CD4-positive, alpha-beta T cell (primary cell): ENCODE results near the gene CTLA4. TPM values are rescaled to one million over a fixed set of nuclear protein-coding genes. Genes with fewer than 3 reads are reported as not detected.
A peak's percentile ranks its signal among the peaks of the same experiment; 100 is the strongest.

ENCODE experiments used
- ATAC-seq: fragments of 200-7000 bp; cut with Tn5 transposase; one replicate; pipeline ENCODE4 v1.10.0; 2022; ENCODE audit warnings: mild to moderate bottlenecking; ENCODE audit not compliant: poor library complexity
- CTCF ChIA-PET: fragments of 350-600 bp; sonication (Branson Sonifier 250); formaldehyde crosslinking; loops from one replicate; lab custom pipeline; 2021; ENCODE audit warnings: antibody characterized with exemption, inconsistent platforms; lab: Charles Lee
- POLR2A ChIA-PET: fragments of 350-600 bp; sonication (Branson Sonifier 250); formaldehyde crosslinking; loops from one replicate; lab custom pipeline; 2021; ENCODE audit warnings: antibody characterized with exemption, inconsistent platforms; lab: Charles Lee
- DNase-seq, 14 experiments: peaks; one replicate each; pipeline ENCODE4 v3.0.0-alpha.2; 2013 to 2020; ENCODE audit warnings: mixed read lengths in 2 of 14
- H3K27ac ChIP-seq, 2 donors: one replicate each; pipeline versions ENCODE4 v1.5.1 to v1.7.0; 2013; ENCODE audit warnings: low read length in 2 of 2, low read depth in 1 of 2, mild to moderate bottlenecking in 1 of 2
- H3K27me3 ChIP-seq, 2 experiments: 1 replicate in 1 of 2; 2 replicates in 1 of 2; pipeline versions ENCODE4 v1.6.1 to v1.7.0; 2013; ENCODE audit warnings: low read length in 2 of 2, control low read depth in 1 of 2, mild to moderate bottlenecking in 1 of 2, moderate library complexity in 1 of 2; ENCODE audit not compliant: insufficient read depth in 2 of 2, control insufficient read depth in 1 of 2
- H3K36me3 ChIP-seq: one replicate; pipeline ENCODE4 v1.6.1; 2013; ENCODE audit warnings: low read length, control low read depth; ENCODE audit not compliant: insufficient read depth
- H3K4me1 ChIP-seq: one replicate; pipeline ENCODE4 v1.6.1; 2013; ENCODE audit warnings: low read length, control low read depth; ENCODE audit not compliant: insufficient read depth
- H3K4me3 ChIP-seq: one replicate; pipeline ENCODE4 v1.5.1; 2013; ENCODE audit warnings: mild to moderate bottlenecking, low read length, moderate library complexity
- H3K9me3 ChIP-seq, 2 experiments: 1 replicate in 1 of 2; 2 replicates in 1 of 2; pipeline versions ENCODE4 v1.6.1 to v1.7.0; 2013; ENCODE audit warnings: low read length in 2 of 2, mild to moderate bottlenecking in 2 of 2, control low read depth in 1 of 2, moderate library complexity in 1 of 2; ENCODE audit not compliant: control insufficient read depth in 1 of 2, insufficient read depth in 1 of 2
- H3K27ac Mint-ChIP-seq: one replicate; pipeline ENCODE4 v1.8.0; 2020; ENCODE audit warnings: mixed read lengths
- H3K27me3 Mint-ChIP-seq: one replicate; pipeline ENCODE4 v1.8.0; 2021; ENCODE audit warnings: mixed read lengths
- H3K36me3 Mint-ChIP-seq: one replicate; pipeline ENCODE4 v1.8.0; 2021; ENCODE audit warnings: low read depth, mixed read lengths
- H3K4me1 Mint-ChIP-seq: one replicate; pipeline ENCODE4 v1.8.0; 2021; ENCODE audit warnings: low read depth, mixed read lengths
- H3K4me3 Mint-ChIP-seq: one replicate; pipeline ENCODE4 v1.8.0; 2020; ENCODE audit warnings: mild to moderate bottlenecking, mixed read lengths
- H3K9me3 Mint-ChIP-seq: one replicate; pipeline ENCODE4 v1.8.0; 2020; ENCODE audit warnings: mixed read lengths
- CTCF ChIP-seq: fragments of 200-600 bp; IDR thresholded peaks from one replicate; pipeline ENCODE4 v1.8.0; 2022; ENCODE audit warnings: antibody characterized with exemption, mild to moderate bottlenecking
- intact Hi-C, 2 experiments: fragments of 100-400 bp; cut with DNase I in 1 of 2; cut with micrococcal nuclease in 1 of 2; formaldehyde crosslinking; loops; one replicate each; pipeline versions ENCODE4 v1.15.1 to v1.9.0; 2023 to 2025; cut with DNase I, micrococcal nuclease
- total RNA-seq, 174 experiments: library from RNA in 2 of 174; stranded (reverse) in 2 of 174; gene quantifications; one replicate each; pipeline ENCODE4 v1.2.3 and lab custom pipeline; 2021 to 2026

CTLA4 gene
- total RNA-seq, 2 experiments from 2014 or later, result 49.8 to 52.0 TPM

- H3K27me3 Mint-ChIP-seq, result no peaks in the 10 kb centered on the region
- Histone ChIP-seq H3K27ac (no peak overlapping the region), H3K9me3 (no peaks in the 10 kb centered on the region), H3K4me3 (no peak overlapping the region), H3K36me3 (no peaks in the 10 kb centered on the region), H3K27me3 (no peaks in the 10 kb centered on the region), H3K4me1 (peaks cover 26% of the 10 kb centered on the region)
- H3K36me3 Mint-ChIP-seq, result no peaks in the 10 kb centered on the region
- intact Hi-C loops, result loop anchor here (1.0 kb wide), 1 partner anchor 52 kb away; no protein-coding TSS in a partner anchor
- ChIA-PET CTCF (interaction anchor here (0.8 to 1.5 kb wide), 7 partner anchors 12 to 116 kb away, joined by 3 to 8 read pairs (median 5); no protein-coding TSS in a partner anchor), POLR2A (interaction anchor here (0.7 to 1.7 kb wide), 5 partner anchors 11 to 240 kb away, joined by 3 to 30 read pairs (median 4); partner anchors contain the start of gene CTLA4)
- H3K4me1 Mint-ChIP-seq, result peaks cover 83% of the 10 kb centered on the region
- peak in 1 of 14 experiments; percentile 36 for DNase-seq
- peak overlapping the region; percentile 73 for H3K27ac Mint-ChIP-seq
- TF ChIP-seq CTCF, result no peak
- H3K4me3 Mint-ChIP-seq, result no peak overlapping the region
- ATAC-seq, result no peak
- no peaks in the 10 kb centered on the region for H3K9me3 Mint-ChIP-seq
Measured at GRCh38 chr2:203857656-203858055, 9.9 kb upstream of the CTLA4 start.

DNA sequence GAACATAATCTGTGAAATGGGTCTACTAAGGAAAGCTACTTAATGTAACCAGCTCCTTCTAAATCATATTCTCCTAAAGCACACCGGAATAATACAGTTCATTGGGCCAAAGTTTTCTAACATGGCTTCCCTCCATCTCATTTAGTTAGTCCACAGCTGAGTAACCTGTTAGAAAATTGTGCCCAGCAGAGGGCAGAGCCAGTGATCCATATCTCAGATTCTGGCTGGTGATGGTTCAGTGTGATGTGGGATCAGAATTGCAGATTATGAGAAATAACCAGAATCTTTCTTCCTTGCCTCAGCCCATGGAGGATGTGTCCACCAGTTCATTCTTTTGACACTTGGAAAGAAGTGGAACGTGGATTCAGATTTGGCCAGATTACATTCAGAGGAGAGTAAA, 9.4 kb upstream of the CTLA4 start:
- H3K4me3 ChIP-seq, result no peak overlapping the region
- ChIA-PET CTCF (interaction anchor here (0.8 to 1.5 kb wide), 7 partner anchors 12 to 117 kb away, joined by 3 to 8 read pairs (median 5); no protein-coding TSS in a partner anchor), POLR2A (interaction anchor here (0.6 to 1.7 kb wide), 4 partner anchors 11 to 132 kb away, joined by 3 to 30 read pairs (median 4); partner anchors contain the start of gene CTLA4)
- ATAC-seq, result peak; percentile 41
- Mint-ChIP-seq H3K27me3 (no peaks in the 10 kb centered on the region), H3K36me3 (no peaks in the 10 kb centered on the region), H3K9me3 (no peaks in the 10 kb centered on the region), H3K27ac (peak overlapping the region; percentile 73), H3K4me1 (peaks cover 78% of the 10 kb centered on the region), H3K4me3 (peak overlapping the region; percentile 31)
- intact Hi-C loops, result loop anchor here (1.0 kb wide), 1 partner anchor 51 kb away; no protein-coding TSS in a partner anchor
- peaks cover 26% of the 10 kb centered on the region for H3K4me1 ChIP-seq
- DNase-seq, result peak in 5 of 14 experiments; percentile 11 to 66 (median 50)
- H3K27ac ChIP-seq, result no peak overlapping the region
- no peaks in the 10 kb centered on the region for H3K9me3 ChIP-seq
- TF ChIP-seq CTCF, result peak; percentile 35
- no peaks in the 10 kb centered on the region for H3K36me3 ChIP-seq
- H3K27me3 ChIP-seq, result no peaks in the 10 kb centered on the region

- H3K4me3 Mint-ChIP-seq, result no peak overlapping the region
- POLR2A ChIA-PET, result interaction anchor here (1.3 to 4.5 kb wide), 5 partner anchors 9 to 21 kb away, joined by 3 to 37 read pairs (median 8); partner anchors contain the start of gene CTLA4
Measured at GRCh38 chr2:203859030-203859789, 8.4 kb upstream of the CTLA4 start.

More at GRCh38 chr2:203859030-203859789, 8.4 kb upstream of the CTLA4 start:
- TF ChIP-seq CTCF, result no peak
- H3K27ac ChIP-seq, result peak overlapping the region in 1 of 2 donors; percentile 35
- Mint-ChIP-seq H3K36me3 (no peaks in the 10 kb centered on the region), H3K4me1 (peaks cover 70% of the 10 kb centered on the region), H3K9me3 (peaks cover 4% of the 10 kb centered on the region), H3K27me3 (no peaks in the 10 kb centered on the region), H3K27ac (peak overlapping the region; percentile 73)
- intact Hi-C loops, result no loop called here
- no peaks in the 10 kb centered on the region for H3K27me3 ChIP-seq
- no peak for ATAC-seq
- CTCF ChIA-PET, result interaction anchor here (0.9 kb wide), 1 partner anchor 50 kb away, joined by 3 read pairs; no protein-coding TSS in a partner anchor
- H3K4me3 ChIP-seq, result no peak overlapping the region
- H3K9me3 ChIP-seq, result no peaks in the 10 kb centered on the region
- DNase-seq, result peak in 1 of 14 experiments; percentile 49
- H3K36me3 ChIP-seq, result no peaks in the 10 kb centered on the region
- H3K4me1 ChIP-seq, result peaks cover 21% of the 10 kb centered on the region
